Fibroblast of mammary gland (primary cell): ENCODE results near the gene ATXN7L1.

Experiments
- DNase-seq: peaks from one replicate; pipeline ENCODE4 v3.0.0-alpha.2; 2010; ENCODE audit warnings: low read depth
- H3K4me3 ChIP-seq: 2 replicates; pipeline ENCODE4 v1.5.1; 2011; ENCODE audit warnings: low read depth, mild to moderate bottlenecking, low read length, moderate library complexity; ENCODE audit not compliant: control insufficient read depth
- TF ChIP-seq, protein P1 (sequence below): conservative IDR thresholded peaks from 2 replicates; pipeline ENCODE4 v1.5.1; 2011; ENCODE audit warnings: low read depth, low read length, inconsistent platforms; ENCODE audit not compliant: control insufficient read depth, insufficient read depth

ATXN7L1 gene

DNA sequence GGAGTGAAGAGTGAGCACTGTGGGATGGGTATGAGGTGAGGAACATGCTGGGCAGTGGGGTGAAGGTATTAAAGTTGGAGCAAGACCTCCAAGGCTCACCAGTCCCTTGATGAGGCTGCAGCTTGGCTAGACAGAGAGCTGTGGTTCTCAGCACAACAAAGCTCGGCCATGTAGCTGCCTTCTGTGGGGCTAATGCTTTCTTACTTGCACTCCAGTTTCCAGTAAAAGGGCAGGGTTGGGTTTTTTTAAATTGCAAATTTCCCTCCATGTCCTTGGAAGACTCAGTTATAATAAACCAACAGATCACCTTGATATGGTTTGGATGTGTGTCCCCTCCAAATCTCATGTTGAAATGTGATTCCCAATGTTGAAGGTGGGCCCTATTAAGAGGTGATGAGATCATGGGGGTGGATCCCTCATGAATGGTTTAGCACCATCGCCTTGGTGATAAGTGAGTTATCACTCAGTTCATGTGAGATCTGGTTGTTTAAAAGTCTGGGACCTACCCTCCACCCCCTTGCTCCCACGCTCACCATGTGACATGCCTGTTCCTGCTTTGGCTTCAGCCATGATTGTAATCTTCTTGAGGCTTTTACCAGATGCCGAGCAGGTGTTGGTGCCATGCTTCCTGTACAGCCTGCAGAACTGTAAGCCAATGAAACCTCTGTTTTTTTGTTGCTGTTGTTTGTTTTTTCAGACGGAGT lies 55.9 kb downstream of the ATXN7L1 start:
- TF ChIP-seq, protein P1, sequence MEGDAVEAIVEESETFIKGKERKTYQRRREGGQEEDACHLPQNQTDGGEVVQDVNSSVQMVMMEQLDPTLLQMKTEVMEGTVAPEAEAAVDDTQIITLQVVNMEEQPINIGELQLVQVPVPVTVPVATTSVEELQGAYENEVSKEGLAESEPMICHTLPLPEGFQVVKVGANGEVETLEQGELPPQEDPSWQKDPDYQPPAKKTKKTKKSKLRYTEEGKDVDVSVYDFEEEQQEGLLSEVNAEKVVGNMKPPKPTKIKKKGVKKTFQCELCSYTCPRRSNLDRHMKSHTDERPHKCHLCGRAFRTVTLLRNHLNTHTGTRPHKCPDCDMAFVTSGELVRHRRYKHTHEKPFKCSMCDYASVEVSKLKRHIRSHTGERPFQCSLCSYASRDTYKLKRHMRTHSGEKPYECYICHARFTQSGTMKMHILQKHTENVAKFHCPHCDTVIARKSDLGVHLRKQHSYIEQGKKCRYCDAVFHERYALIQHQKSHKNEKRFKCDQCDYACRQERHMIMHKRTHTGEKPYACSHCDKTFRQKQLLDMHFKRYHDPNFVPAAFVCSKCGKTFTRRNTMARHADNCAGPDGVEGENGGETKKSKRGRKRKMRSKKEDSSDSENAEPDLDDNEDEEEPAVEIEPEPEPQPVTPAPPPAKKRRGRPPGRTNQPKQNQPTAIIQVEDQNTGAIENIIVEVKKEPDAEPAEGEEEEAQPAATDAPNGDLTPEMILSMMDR: no peak
- H3K4me3 ChIP-seq: no peak overlapping the region
- DNase-seq: no peak

DNA sequence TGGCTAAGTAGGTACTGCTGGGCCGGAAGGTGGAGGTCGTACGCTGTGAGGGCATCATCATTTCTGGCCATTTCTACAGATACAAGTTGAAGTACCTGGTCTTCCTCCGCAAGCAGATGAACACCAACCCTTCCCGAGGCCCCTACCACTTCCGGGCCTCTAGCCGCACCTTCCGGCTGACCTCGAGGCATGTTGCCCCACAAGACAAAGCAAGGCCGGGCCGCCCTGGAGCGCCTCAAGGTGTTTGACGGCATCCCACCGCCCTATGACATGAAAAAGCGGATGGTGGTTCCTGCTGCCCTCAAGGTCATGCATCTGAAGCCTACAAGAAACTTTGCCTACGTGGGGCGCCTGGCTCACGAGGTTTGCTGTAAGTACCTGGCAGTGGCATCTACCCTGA lies 56.8 kb downstream of the ATXN7L1 start:
- no peak overlapping the region for H3K4me3 ChIP-seq
- no peak for DNase-seq
- TF ChIP-seq, protein P1: no peak

GRCh38 chr7:105816954-105817615 lies 59.3 kb downstream of the ATXN7L1 start:
- TF ChIP-seq, protein P1: no peak
- H3K4me3 ChIP-seq: no peak overlapping the region
- DNase-seq: no peak

DNA sequence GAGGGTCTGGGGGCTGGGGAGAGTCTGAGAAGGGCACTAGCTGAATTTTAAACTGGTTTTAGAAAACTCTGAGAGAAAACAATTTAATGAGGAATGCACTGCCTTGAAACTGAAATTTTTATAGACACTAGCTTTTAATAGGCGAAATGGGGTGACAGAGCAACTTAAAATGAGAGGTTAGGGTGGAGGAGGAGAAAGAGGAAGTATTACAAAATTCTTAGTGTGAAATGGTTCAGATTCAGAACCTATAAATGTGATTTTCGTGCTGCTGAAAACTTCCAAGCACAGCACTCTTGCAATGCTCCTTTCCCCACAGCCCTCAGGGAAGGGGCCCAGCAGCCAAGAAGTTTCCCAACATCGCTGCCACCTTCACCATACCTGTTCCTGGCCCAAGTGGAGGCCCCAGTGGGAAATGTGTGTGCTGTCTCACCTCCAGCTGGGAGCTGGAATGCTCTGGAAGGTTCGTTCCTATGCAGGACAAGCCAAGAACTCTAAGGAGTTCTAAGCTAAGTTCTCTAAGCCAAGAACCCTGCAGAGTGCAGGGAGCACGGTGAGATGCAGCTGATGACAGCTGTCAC lies 60.0 kb downstream of the ATXN7L1 start:
- H3K4me3 ChIP-seq: no peak overlapping the region

GRCh38 chr7:105815576-105815975 lies 60.8 kb downstream of the ATXN7L1 start:
- H3K4me3 ChIP-seq: no peak overlapping the region
- TF ChIP-seq, protein P1: no peak
- DNase-seq: no peak

More for the DNA sequence above, 60.0 kb downstream of the ATXN7L1 start:
- TF ChIP-seq, protein P1: no peak
- no peak for DNase-seq

GRCh38 chr7:105814481-105814880 lies 61.9 kb downstream of the ATXN7L1 start:
- no peak for DNase-seq
- no peak overlapping the region for H3K4me3 ChIP-seq
- TF ChIP-seq, protein P1: no peak
